ENCODE results near the gene EXOSC5.

GRCh38 chr19:41356984-41357739, 40.0 kb downstream of the EXOSC5 start:
- TF ChIP-seq POLR2AphosphoS5 (IDR thresholded peaks at IDR 0.05; ENCODE audit: low read depth, low read length) (no peak), POLR2A (IDR thresholded peaks at IDR 0.05; ENCODE audit: low read depth, low read length) (no peak)

Measured in GM12891 (cell line).